ENCODE measurements around the gene MAPK8IP3. TPM values are rescaled to one million over a fixed set of nuclear protein-coding genes. Genes with fewer than 3 reads are reported as not detected.

Gene MAPK8IP3
- polyA plus RNA-seq, 1 donor (not counting 4 experiments of a cell fraction or from before 2014, with no cell fraction given): 11.7 TPM

GRCh38 chr16:1776991-1777374 lies 71.0 kb downstream of the MAPK8IP3 start:
- FAIRE-seq (no peak), DNase-seq (ENCODE audit: low read depth, low spot score) (no peak)
- no peak overlapping the region for H3K27ac ChIP-seq (ENCODE audit: control insufficient read depth, insufficient read depth, low read length)
- dilution Hi-C loops (cut with MboI; ENCODE audit: extremely low pct_ligation_motif_present, low sequenced_read_pairs): no loop called here
- H3K79me2 ChIP-seq (ENCODE audit: control insufficient read depth, insufficient read depth, low read length): peaks cover 32% of the 10 kb centered on the region
- H3K36me3 ChIP-seq (ENCODE audit: control insufficient read depth in 2 of 2, extremely low read depth in 1 of 2, insufficient read depth in 2 of 2, low read length in 2 of 2): peaks cover 3 to 16% of the 10 kb centered on the region in 2 experiments
- no peak overlapping the region for H3K4me2 ChIP-seq (ENCODE audit: control insufficient read depth, extremely low read depth, insufficient read depth, low read depth, low read length)
- no peak for TF ChIP-seq EZH2 (IDR thresholded peaks at IDR 0.05; ENCODE audit: low read length)
- TF ChIP-seq CTCF (optimal IDR thresholded peaks at IDR 0.05 in 1 of 3, IDR thresholded peaks at IDR 0.05 in 1 of 3, conservative IDR thresholded peaks at IDR 0.05 in 1 of 3; ENCODE audit: extremely low read depth in 1 of 3, insufficient read depth in 2 of 3, low read length in 3 of 3): no peak
- peaks cover 22% of the 10 kb centered on the region for H3K4me1 ChIP-seq (ENCODE audit: control insufficient read depth, extremely low read depth, insufficient read depth, low read length)
- H3K9me3 ChIP-seq (ENCODE audit: control insufficient read depth, low read depth, low read length): no peaks in the 10 kb centered on the region
- H3K27me3 ChIP-seq (ENCODE audit: control insufficient read depth, extremely low read depth, insufficient read depth, low read length): no peaks in the 10 kb centered on the region
- H4K20me1 ChIP-seq (ENCODE audit: control insufficient read depth, extremely low read depth, insufficient read depth, low read length): peaks cover 2% of the 10 kb centered on the region
- H3K9me1 ChIP-seq (ENCODE audit: control insufficient read depth, extremely low read depth, insufficient read depth, low read length): peaks cover 4% of the 10 kb centered on the region
- no peak overlapping the region for H2AFZ ChIP-seq (ENCODE audit: control insufficient read depth, low read length)
- no peak overlapping the region for H3K4me3 ChIP-seq (ENCODE audit: control insufficient read depth in 2 of 3, extremely low read depth in 1 of 3, insufficient read depth in 2 of 3, low read depth in 1 of 3, low read length in 3 of 3)
- H3K9ac ChIP-seq (ENCODE audit: control insufficient read depth, extremely low read depth, insufficient read depth, low read length): no peak overlapping the region

GRCh38 chr16:1777375-1778199 lies 71.6 kb downstream of the MAPK8IP3 start:
- H3K27ac ChIP-seq (ENCODE audit: control insufficient read depth, insufficient read depth, low read length): no peak overlapping the region
- FAIRE-seq: no peak
- H3K36me3 ChIP-seq (ENCODE audit: control insufficient read depth in 2 of 2, extremely low read depth in 1 of 2, insufficient read depth in 2 of 2, low read length in 2 of 2): peaks cover 3 to 16% of the 10 kb centered on the region in 2 experiments
- no peak overlapping the region for H2AFZ ChIP-seq (ENCODE audit: control insufficient read depth, low read length)
- dilution Hi-C loops (cut with MboI; ENCODE audit: extremely low pct_ligation_motif_present, low sequenced_read_pairs): no loop called here
- H3K79me2 ChIP-seq (ENCODE audit: control insufficient read depth, insufficient read depth, low read length): peaks cover 26% of the 10 kb centered on the region
- no peaks in the 10 kb centered on the region for H3K27me3 ChIP-seq (ENCODE audit: control insufficient read depth, extremely low read depth, insufficient read depth, low read length)
- no peak for TF ChIP-seq CTCF (optimal IDR thresholded peaks at IDR 0.05 in 1 of 3, IDR thresholded peaks at IDR 0.05 in 1 of 3, conservative IDR thresholded peaks at IDR 0.05 in 1 of 3; ENCODE audit: extremely low read depth in 1 of 3, insufficient read depth in 2 of 3, low read length in 3 of 3)
- TF ChIP-seq EZH2 (IDR thresholded peaks at IDR 0.05; ENCODE audit: low read length): no peak
- no peaks in the 10 kb centered on the region for H3K9me3 ChIP-seq (ENCODE audit: control insufficient read depth, low read depth, low read length)
- peaks cover 2% of the 10 kb centered on the region for H4K20me1 ChIP-seq (ENCODE audit: control insufficient read depth, extremely low read depth, insufficient read depth, low read length)
- H3K9ac ChIP-seq (ENCODE audit: control insufficient read depth, extremely low read depth, insufficient read depth, low read length): no peak overlapping the region
- no peak for DNase-seq (ENCODE audit: low read depth, low spot score)
- peaks cover 4% of the 10 kb centered on the region for H3K9me1 ChIP-seq (ENCODE audit: control insufficient read depth, extremely low read depth, insufficient read depth, low read length)
- no peak overlapping the region for H3K4me2 ChIP-seq (ENCODE audit: control insufficient read depth, extremely low read depth, insufficient read depth, low read depth, low read length)
- H3K4me3 ChIP-seq (ENCODE audit: control insufficient read depth in 2 of 3, extremely low read depth in 1 of 3, insufficient read depth in 2 of 3, low read depth in 1 of 3, low read length in 3 of 3): no peak overlapping the region
- peaks cover 19% of the 10 kb centered on the region for H3K4me1 ChIP-seq (ENCODE audit: control insufficient read depth, extremely low read depth, insufficient read depth, low read length)

All from keratinocyte (primary cell).